CD1c-positive myeloid dendritic cell (primary cell): ENCODE results near the gene ATP10B.

Experiments
- DNase-seq: peaks from one replicate; pipeline ENCODE4 v3.0.0-alpha.2; 2016; ENCODE audit errors: extremely low spot score

Gene ATP10B

GRCh38 chr5:160555581-160555970 is 296.4 kb downstream of the ATP10B start:
- DNase-seq = no peak

GRCh38 chr5:160550075-160550474 is 301.9 kb downstream of the ATP10B start:
- no peak for DNase-seq

- DNase-seq = no peak
These were observed 302.9 kb downstream of the ATP10B start for GRCh38 chr5:160548949-160549645.

GRCh38 chr5:160547872-160548271 is 304.1 kb downstream of the ATP10B start:
- DNase-seq = no peak

- DNase-seq = no peak
These were observed 304.9 kb downstream of the ATP10B start for GRCh38 chr5:160547061-160547460.

GRCh38 chr5:160545832-160546231 is 306.2 kb downstream of the ATP10B start:
- no peak for DNase-seq

GRCh38 chr5:160543395-160543794 is 308.6 kb downstream of the ATP10B start:
- DNase-seq = no peak

GRCh38 chr5:160542840-160543239 is 309.2 kb downstream of the ATP10B start:
- no peak for DNase-seq

- DNase-seq = no peak
These were observed 309.7 kb downstream of the ATP10B start for GRCh38 chr5:160542281-160542680.

- no peak for DNase-seq
These were observed 312.6 kb downstream of the ATP10B start for GRCh38 chr5:160539431-160539830.

GRCh38 chr5:160537940-160538339 is 314.1 kb downstream of the ATP10B start:
- no peak for DNase-seq

GRCh38 chr5:160537116-160537515 is 314.9 kb downstream of the ATP10B start:
- no peak for DNase-seq

GRCh38 chr5:160534914-160535313 is 317.1 kb downstream of the ATP10B start:
- DNase-seq = no peak

- DNase-seq = no peak
These were observed 317.9 kb downstream of the ATP10B start for GRCh38 chr5:160534125-160534524.

- no peak for DNase-seq
These were observed 326.3 kb downstream of the ATP10B start for GRCh38 chr5:160525471-160526261.

GRCh38 chr5:160524827-160525226 is 327.2 kb downstream of the ATP10B start:
- no peak for DNase-seq

GRCh38 chr5:160523502-160524163 is 328.4 kb downstream of the ATP10B start:
- DNase-seq = no peak

- no peak for DNase-seq
These were observed 330.7 kb downstream of the ATP10B start for GRCh38 chr5:160521392-160521663.

GRCh38 chr5:160520609-160521391 is 331.2 kb downstream of the ATP10B start:
- no peak for DNase-seq

GRCh38 chr5:160516696-160517530 is 335.1 kb downstream of the ATP10B start:
- no peak for DNase-seq

GRCh38 chr5:160514866-160515265 is 337.1 kb downstream of the ATP10B start:
- no peak for DNase-seq
